Measurements from ENCODE around the gene MAPKAP1.

The MAPKAP1 gene

DNA sequence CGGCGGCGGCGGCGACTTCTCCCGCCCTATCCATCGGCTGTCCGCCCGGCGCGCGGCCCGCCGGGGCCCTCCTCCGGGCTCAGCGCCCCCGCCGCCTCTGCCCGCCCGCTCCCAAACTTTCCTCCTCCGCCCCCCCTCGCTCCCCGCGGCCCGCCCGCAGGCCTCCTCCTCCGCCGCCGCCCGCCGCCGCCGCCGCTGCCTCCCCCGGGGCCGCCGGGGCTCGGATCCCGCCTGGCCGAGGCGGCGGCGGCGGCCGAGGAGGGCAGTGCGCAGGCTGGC lies 39.7 kb upstream of the MAPKAP1 start:
- CTCF ChIA-PET, result no interaction called here
- POLR2A ChIA-PET, result interaction anchor here (1.0 kb wide), 1 partner anchor 40 kb away, joined by 4 read pairs; the partner anchor contains the start of gene MAPKAP1
- DNase-seq (ENCODE audit: extremely low spot score), result no peak
- TF ChIP-seq SP1 (IDR thresholded peaks at IDR 0.05) (no peak), ZNF384 (IDR thresholded peaks at IDR 0.05) (no peak), BHLHE40 (IDR thresholded peaks at IDR 0.05; ENCODE audit: borderline replicate concordance) (no peak), FOXM1 (IDR thresholded peaks at IDR 0.05; ENCODE audit: borderline replicate concordance) (no peak), SUZ12 (IDR thresholded peaks at IDR 0.05) (no peak), CTBP1 (IDR thresholded peaks at IDR 0.05; ENCODE audit: borderline replicate concordance) (no peak), TARDBP (IDR thresholded peaks at IDR 0.05) (no peak), L3MBTL2 (conservative IDR thresholded peaks at IDR 0.05) (no peak), ARNT (IDR thresholded peaks at IDR 0.05) (no peak), FOXK2 (IDR thresholded peaks at IDR 0.05) (no peak), ELF4 (IDR thresholded peaks at IDR 0.05) (no peak), FOXA1 (IDR thresholded peaks at IDR 0.05) (no peak), NFRKB (IDR thresholded peaks at IDR 0.05) (no peak), LEF1 (IDR thresholded peaks at IDR 0.05; ENCODE audit: borderline replicate concordance) (no peak), HDGF (IDR thresholded peaks at IDR 0.05; ENCODE audit: borderline replicate concordance) (no peak)
- TF ChIP-seq, protein P1, sequence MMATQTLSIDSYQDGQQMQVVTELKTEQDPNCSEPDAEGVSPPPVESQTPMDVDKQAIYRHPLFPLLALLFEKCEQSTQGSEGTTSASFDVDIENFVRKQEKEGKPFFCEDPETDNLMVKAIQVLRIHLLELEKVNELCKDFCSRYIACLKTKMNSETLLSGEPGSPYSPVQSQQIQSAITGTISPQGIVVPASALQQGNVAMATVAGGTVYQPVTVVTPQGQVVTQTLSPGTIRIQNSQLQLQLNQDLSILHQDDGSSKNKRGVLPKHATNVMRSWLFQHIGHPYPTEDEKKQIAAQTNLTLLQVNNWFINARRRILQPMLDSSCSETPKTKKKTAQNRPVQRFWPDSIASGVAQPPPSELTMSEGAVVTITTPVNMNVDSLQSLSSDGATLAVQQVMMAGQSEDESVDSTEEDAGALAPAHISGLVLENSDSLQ (IDR thresholded peaks at IDR 0.05), result no peak

DNA sequence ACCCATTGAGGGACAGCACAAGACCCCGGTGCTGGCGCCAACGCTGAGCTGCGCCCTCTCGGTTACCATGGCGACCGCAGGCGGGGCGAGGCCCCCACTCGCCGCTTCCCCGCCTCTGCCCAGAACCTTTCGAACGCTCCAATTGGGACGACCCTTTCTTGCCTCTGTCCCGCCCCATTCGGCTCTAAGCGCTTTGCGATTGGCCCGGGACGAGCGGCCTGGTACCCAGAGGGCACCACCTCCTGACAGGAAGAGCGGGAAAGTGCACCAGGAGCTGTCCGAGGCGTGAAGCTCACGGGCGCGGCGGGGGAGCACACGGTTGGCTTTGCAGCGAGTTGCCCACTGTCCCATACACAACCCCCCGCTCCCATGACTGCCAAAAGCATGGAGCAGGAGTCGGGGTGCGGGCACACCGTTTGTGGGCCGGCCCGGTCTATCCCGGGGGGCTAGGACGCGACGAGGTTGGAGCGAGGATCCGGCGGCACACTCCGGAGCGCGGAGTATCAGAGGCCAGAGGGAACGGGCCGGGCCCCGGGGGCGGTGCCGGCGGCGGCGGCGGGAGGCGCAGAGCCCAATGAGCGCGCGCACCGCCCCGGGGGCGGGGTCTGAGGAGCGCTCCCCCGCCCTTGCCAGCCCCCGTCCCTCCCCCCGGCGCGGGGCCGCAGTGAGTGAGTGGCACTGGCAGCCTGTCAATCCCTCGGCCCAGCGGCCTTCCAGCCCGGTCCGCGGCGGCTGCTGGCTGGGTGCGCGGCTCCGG lies 39.2 kb upstream of the MAPKAP1 start:
- POLR2A ChIA-PET, result interaction anchor here (0.8 to 1.0 kb wide), 2 partner anchors 39 to 64 kb away, joined by 3 to 4 read pairs; partner anchors contain the start of gene MAPKAP1
- CTCF ChIA-PET, result no interaction called here
- peak; percentile 93 for DNase-seq (ENCODE audit: extremely low spot score)
- TF ChIP-seq, protein P1 (IDR thresholded peaks at IDR 0.05), result peak; percentile 95
- TF ChIP-seq L3MBTL2 (conservative IDR thresholded peaks at IDR 0.05), result peak; percentile 100
- TF ChIP-seq CTBP1 (IDR thresholded peaks at IDR 0.05; ENCODE audit: borderline replicate concordance), result peak; percentile 77; the same call in 1 of the 2 replicates
- TF ChIP-seq FOXM1 (IDR thresholded peaks at IDR 0.05; ENCODE audit: borderline replicate concordance), result no peak

DNA sequence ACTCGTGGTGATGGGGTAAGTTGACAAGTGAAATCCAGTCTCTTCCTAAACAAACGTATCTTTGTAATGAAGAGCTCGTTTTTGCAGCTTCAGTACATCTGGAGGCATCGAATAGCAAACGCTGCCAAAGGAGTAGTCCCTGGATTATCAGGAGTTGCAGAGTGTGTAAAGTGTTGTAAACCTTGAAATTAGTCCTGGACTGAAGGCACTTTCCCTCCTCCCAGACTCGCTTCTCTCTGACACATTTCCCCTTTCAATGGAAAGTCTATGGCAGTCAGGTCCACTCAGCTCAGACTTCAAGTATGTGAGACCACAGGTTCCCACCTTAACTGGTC lies 38.6 kb upstream of the MAPKAP1 start:
- ChIA-PET CTCF (no interaction called here), POLR2A (interaction anchor here (0.8 to 1.0 kb wide), 2 partner anchors 39 to 64 kb away, joined by 3 to 4 read pairs; partner anchors contain the start of gene MAPKAP1)
- TF ChIP-seq SUZ12 (IDR thresholded peaks at IDR 0.05) (no peak), CTBP1 (IDR thresholded peaks at IDR 0.05; ENCODE audit: borderline replicate concordance) (no peak), HDGF (IDR thresholded peaks at IDR 0.05; ENCODE audit: borderline replicate concordance) (no peak), BHLHE40 (IDR thresholded peaks at IDR 0.05; ENCODE audit: borderline replicate concordance) (no peak), LEF1 (IDR thresholded peaks at IDR 0.05; ENCODE audit: borderline replicate concordance) (no peak), L3MBTL2 (conservative IDR thresholded peaks at IDR 0.05) (no peak), ARNT (IDR thresholded peaks at IDR 0.05) (no peak), FOXK2 (IDR thresholded peaks at IDR 0.05) (no peak), NFRKB (IDR thresholded peaks at IDR 0.05) (no peak), TARDBP (IDR thresholded peaks at IDR 0.05) (no peak), FOXM1 (IDR thresholded peaks at IDR 0.05; ENCODE audit: borderline replicate concordance) (no peak), ZNF384 (IDR thresholded peaks at IDR 0.05) (no peak)
- TF ChIP-seq, protein P1 (IDR thresholded peaks at IDR 0.05), result no peak
- no peak for DNase-seq (ENCODE audit: extremely low spot score)

DNA sequence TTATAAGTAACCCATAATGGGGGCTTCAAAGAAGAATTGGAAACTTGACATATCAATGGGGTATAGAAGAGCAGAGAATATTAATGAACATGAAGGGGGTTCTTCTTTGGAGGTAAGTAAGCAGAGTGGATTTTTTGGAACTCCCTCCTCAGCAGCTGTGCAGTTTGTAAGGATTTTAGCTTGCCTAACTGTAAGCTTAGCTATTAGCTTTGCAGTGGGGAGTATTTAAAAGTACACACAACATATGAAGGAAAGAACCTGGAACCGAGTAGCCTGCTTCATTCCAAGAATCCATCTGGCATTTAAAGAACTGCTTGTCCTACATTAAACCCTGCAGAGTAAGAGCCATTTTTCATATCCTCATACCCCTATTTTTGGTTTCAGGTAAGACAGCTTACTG lies 38.0 kb upstream of the MAPKAP1 start:
- POLR2A ChIA-PET, result no interaction called here
- TF ChIP-seq HDGF (IDR thresholded peaks at IDR 0.05; ENCODE audit: borderline replicate concordance), result no peak
- no peak for TF ChIP-seq SP1 (IDR thresholded peaks at IDR 0.05)
- TF ChIP-seq TARDBP (IDR thresholded peaks at IDR 0.05), result no peak
- TF ChIP-seq FOXA1 (IDR thresholded peaks at IDR 0.05), result no peak
- no peak for TF ChIP-seq FOXM1 (IDR thresholded peaks at IDR 0.05; ENCODE audit: borderline replicate concordance)
- TF ChIP-seq BHLHE40 (IDR thresholded peaks at IDR 0.05; ENCODE audit: borderline replicate concordance), result no peak
- no peak for TF ChIP-seq ARNT (IDR thresholded peaks at IDR 0.05)
- no peak for DNase-seq (ENCODE audit: extremely low spot score)
- CTCF ChIA-PET, result no interaction called here

DNA sequence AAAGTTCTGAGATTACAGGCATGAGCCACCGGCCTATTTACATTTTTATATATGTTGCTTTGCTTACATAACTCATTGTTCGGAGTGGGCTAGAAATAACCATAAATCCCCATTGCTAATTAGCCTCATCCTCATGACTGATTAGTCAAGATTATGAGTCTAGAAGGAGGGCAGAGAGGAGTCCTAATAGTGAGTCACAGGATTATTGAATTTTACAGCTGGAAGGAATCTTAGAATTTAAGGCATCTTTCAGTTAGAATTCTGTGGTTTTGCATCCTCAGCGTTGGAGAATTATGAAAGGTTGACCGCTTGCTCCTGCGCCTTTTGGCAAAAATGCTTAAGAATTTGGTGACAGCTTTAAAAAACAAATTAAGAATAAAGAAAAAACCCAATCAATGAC lies 37.6 kb upstream of the MAPKAP1 start:
- no peak for DNase-seq (ENCODE audit: extremely low spot score)

More for the DNA sequence above, 37.6 kb upstream of the MAPKAP1 start:
- CTCF ChIA-PET, result interaction anchor here (0.7 kb wide), 1 partner anchor 755 kb away, joined by 9 read pairs; no protein-coding TSS in a partner anchor
- POLR2A ChIA-PET, result no interaction called here
- no peak for TF ChIP-seq SUZ12 (IDR thresholded peaks at IDR 0.05)
- no peak for TF ChIP-seq CTBP1 (IDR thresholded peaks at IDR 0.05; ENCODE audit: borderline replicate concordance)
- no peak for TF ChIP-seq BHLHE40 (IDR thresholded peaks at IDR 0.05; ENCODE audit: borderline replicate concordance)
- TF ChIP-seq HDGF (IDR thresholded peaks at IDR 0.05; ENCODE audit: borderline replicate concordance), result no peak
- TF ChIP-seq ARNT (IDR thresholded peaks at IDR 0.05), result no peak
- no peak for TF ChIP-seq NFRKB (IDR thresholded peaks at IDR 0.05)
- no peak for TF ChIP-seq ELF4 (IDR thresholded peaks at IDR 0.05)
- TF ChIP-seq LEF1 (IDR thresholded peaks at IDR 0.05; ENCODE audit: borderline replicate concordance), result no peak
- TF ChIP-seq, protein P1 (IDR thresholded peaks at IDR 0.05), result no peak
- TF ChIP-seq L3MBTL2 (conservative IDR thresholded peaks at IDR 0.05), result no peak
- TF ChIP-seq ZNF384 (IDR thresholded peaks at IDR 0.05), result no peak
- TF ChIP-seq TARDBP (IDR thresholded peaks at IDR 0.05), result no peak
- TF ChIP-seq FOXK2 (IDR thresholded peaks at IDR 0.05), result no peak
- no peak for TF ChIP-seq FOXM1 (IDR thresholded peaks at IDR 0.05; ENCODE audit: borderline replicate concordance)
- TF ChIP-seq FOXA1 (IDR thresholded peaks at IDR 0.05), result no peak
- TF ChIP-seq SP1 (IDR thresholded peaks at IDR 0.05), result no peak

All from HEK293T (cell line).